GM20431 (cell line): ENCODE results near the gene CPAMD8.
"Not testable (repeated sequence)": the region's sequence is repeated elsewhere in the genome, so short reads cannot be mapped to it uniquely, and the experiment has no call there.

Source experiments
- in situ Hi-C: fragments of 300-500 bp; cut with MseI, MboI; formaldehyde crosslinking; loops from one replicate; pipeline ENCODE4 v1.15.0; 2020; ENCODE audit warnings: low sequenced_read_pairs; ENCODE audit not compliant: unreplicated experiment

Gene CPAMD8

GRCh38 chr19:17004386-17004785 lies 22.2 kb downstream of the CPAMD8 start:
- in situ Hi-C loops: no loop called here

DNA sequence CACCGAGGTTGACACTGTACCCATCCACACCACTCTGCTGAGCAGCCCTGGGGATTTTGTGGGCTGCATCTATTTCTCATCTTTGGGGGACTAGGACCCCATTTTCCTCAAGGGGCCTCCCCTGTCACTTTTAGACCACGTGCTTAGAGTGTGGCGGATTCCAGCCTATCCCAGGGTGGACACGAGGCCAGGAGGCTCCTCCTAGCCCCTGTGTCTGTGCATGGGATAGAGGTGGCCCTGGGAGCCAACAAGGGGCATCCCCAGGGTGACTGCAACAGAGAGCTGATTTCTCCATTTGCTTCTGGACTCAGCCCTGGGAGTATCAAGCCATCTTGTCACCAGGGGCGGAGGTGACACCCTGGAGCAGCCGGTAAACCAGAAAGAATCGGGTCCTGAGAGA lies 24.2 kb downstream of the CPAMD8 start:
- in situ Hi-C loops: no loop called here

GRCh38 chr19:17001603-17002183 lies 24.9 kb downstream of the CPAMD8 start:
- in situ Hi-C loops: no loop called here

- in situ Hi-C loops: no loop called here
Observed at GRCh38 chr19:16998635-16999194, 27.9 kb downstream of the CPAMD8 start.

DNA sequence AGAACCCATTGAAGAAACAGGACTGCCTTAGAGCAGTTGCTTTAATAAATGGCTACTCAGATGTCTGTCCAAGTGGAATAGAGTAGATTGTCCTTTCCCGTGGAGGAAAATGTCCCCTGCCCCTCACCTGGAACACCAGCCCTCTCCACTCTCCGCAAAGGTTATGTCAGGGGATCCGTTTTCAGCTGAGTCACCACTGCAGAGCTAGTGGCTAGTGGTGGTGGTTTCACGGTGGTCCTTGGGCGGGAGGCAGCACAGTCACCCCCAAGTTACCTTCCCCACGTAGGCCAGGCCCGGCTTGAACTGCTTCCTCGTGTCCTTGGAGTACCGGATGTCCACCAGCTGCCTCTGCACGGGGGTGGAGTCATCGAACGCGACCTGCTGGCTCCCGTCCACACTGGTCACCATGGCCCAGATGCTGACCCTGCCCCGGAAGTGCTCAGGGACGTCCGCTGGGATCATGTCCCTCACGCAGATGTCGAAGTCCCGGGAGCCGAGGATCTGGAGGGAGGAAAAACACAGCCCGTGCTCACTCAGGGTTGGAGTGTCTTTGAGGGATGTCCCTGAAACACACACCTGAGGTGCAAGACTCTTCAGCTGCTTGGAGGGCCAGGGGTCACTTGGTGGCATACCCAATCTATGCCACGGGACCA lies 29.6 kb downstream of the CPAMD8 start:
- in situ Hi-C loops: not testable (repeated sequence)

- in situ Hi-C loops: no loop called here
Observed at GRCh38 chr19:16988661-16989060, 37.9 kb downstream of the CPAMD8 start.

GRCh38 chr19:16985403-16985802 lies 41.2 kb downstream of the CPAMD8 start:
- in situ Hi-C loops: no loop called here

DNA sequence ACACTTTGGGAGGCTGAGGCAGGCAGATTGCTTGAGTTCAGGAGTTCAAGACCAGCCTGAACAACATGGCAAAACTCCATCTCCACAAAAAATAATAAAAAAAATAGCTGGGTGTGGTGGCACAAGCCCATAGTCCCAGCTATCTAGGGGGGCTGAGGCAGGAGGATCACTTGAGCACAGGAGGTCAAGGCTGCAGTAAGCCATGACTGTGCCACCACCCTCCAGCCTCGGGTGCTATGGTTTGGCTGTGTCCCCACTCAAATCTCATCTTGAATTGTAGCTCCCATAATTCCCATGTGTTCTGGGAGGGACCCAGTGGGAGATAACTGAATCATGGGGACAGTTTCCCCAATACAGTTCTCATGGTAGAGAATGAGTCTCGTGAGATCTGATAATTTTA lies 44.0 kb downstream of the CPAMD8 start:
- in situ Hi-C loops: not testable (repeated sequence)

GRCh38 chr19:16978839-16979802 lies 47.5 kb downstream of the CPAMD8 start:
- in situ Hi-C loops: no loop called here

- in situ Hi-C loops: no loop called here
Observed at GRCh38 chr19:16978156-16978555, 48.5 kb downstream of the CPAMD8 start.

DNA sequence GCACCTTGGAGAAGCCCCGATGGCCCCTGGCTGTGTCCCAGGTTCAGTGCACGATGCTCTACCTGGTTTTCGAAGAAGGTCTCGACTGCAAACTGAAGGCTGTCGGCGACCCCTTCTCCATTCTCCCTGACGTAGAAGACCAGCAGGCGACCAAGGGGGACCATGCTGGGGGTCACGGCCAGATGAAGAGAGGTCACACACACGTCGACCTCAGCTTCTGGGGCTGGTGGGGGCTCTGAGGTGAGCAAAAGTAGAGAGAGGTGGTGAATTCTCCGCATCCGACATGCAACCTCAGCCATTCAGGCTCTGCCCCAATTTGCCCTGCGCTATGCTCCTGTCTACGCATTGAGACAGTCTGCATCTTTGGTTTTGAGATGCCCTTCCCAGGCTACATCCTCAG lies 49.3 kb downstream of the CPAMD8 start:
- in situ Hi-C loops: no loop called here

- in situ Hi-C loops: no loop called here
Observed at GRCh38 chr19:16976446-16976845, 50.2 kb downstream of the CPAMD8 start.

- in situ Hi-C loops: no loop called here
Observed at GRCh38 chr19:16970821-16971220, 55.8 kb downstream of the CPAMD8 start.

GRCh38 chr19:16969135-16969534 lies 57.5 kb downstream of the CPAMD8 start:
- in situ Hi-C loops: no loop called here

GRCh38 chr19:16960996-16961822 lies 65.4 kb downstream of the CPAMD8 start:
- in situ Hi-C loops: not testable (repeated sequence)

DNA sequence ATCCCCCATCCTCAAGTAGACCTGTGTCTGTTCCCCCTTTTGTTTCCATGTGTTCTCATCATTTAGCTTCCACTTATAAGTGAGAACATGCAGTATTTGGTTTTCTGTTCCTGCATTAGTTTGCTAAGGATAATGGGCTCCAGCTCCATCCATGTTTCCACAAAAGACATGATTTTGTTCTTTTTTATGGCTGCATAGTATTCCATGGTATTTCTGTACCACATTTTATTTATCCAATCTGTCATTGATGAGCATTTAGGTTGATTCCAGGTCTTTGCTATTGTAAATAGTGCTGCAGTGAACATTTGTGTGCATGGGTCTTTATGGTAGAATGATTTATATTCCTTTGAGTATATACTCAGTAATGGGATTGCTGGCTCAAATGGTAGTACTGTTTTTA lies 68.3 kb downstream of the CPAMD8 start:
- in situ Hi-C loops: not testable (repeated sequence)

DNA sequence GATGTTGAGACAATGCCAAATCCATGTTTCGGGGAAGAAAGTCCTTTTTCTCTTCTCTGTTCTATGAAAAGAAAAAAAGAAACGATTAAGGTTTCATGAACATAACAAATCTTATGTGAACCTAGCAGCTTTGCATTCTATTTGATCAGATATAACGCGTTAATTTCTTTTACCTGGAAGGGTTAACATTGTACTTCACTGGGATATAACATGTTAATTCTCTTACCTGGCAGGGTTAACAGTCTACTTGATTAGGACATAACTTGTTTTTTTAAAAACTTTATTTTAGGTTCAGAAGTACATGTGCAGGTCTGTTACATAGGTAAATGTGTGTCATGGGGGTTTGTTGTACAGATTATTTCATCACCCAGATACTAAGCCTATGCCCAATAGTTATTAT lies 68.8 kb downstream of the CPAMD8 start:
- in situ Hi-C loops: no loop called here

- in situ Hi-C loops: no loop called here
Observed at GRCh38 chr19:16957151-16957701, 69.4 kb downstream of the CPAMD8 start.

GRCh38 chr19:16955161-16955560 lies 71.4 kb downstream of the CPAMD8 start:
- in situ Hi-C loops: no loop called here

DNA sequence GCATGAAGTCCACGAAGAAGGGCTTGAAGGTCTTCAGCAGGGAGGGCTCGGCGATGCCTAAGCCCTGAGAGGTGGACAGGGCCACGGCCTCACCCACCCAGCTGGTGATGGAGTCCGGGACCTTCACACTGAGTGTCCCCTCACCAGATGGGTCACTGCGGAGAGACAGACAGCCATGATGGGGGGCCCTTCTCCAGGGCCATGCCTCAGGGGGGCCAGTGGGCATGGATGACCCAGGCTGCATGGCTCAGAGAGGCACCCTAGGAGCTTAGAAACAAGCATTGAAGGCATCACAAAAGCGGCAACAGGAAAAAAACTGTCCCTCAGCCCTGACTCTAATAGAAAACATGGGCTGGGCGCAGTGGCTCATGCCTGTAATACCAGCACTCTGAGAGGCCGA lies 74.6 kb downstream of the CPAMD8 start:
- in situ Hi-C loops: no loop called here
